Adrenal gland (tissue), 12 donors: ENCODE results near the gene DNAJC1. TPM values are rescaled to one million over a fixed set of nuclear protein-coding genes. Genes with fewer than 3 reads are reported as not detected.
"Not testable (repeated sequence)": the region's sequence is repeated elsewhere in the genome, so short reads cannot be mapped to it uniquely, and the experiment has no call there.

Source experiments
- DNase-seq, 7 donors: peaks; one replicate each; pipeline ENCODE4 v3.0.0-alpha.2; 2019 to 2020
- H3K27ac ChIP-seq, 5 donors: fragments of 200-600 bp; sonication (generic) in 4 of 5; 1 replicate in 3 of 5; 2 replicates in 2 of 5; pipeline versions ENCODE4 v1.5.1 to v1.8.0; 2016 to 2020; ENCODE audit warnings: mild to moderate bottlenecking in 1 of 5
- H3K27me3 ChIP-seq: fragments of 200-600 bp; 2 replicates; pipeline ENCODE4 v1.8.0; 2021
- H3K36me3 ChIP-seq, 2 donors: fragments of 200-600 bp; replicated peaks in 1 of 2; 1 replicate in 1 of 2; 2 replicates in 1 of 2; pipeline versions ENCODE4 v1.5.1 to v1.8.0; 2018 to 2022
- H3K4me1 ChIP-seq, 2 donors: fragments of 200-600 bp; replicated peaks in 1 of 2; 1 replicate in 1 of 2; 2 replicates in 1 of 2; pipeline versions ENCODE4 v1.5.1 to v1.8.0; 2018 to 2021
- H3K4me3 ChIP-seq, 4 donors: fragments of 200-600 bp; sonication (generic) in 3 of 4; one replicate each; pipeline ENCODE4 v1.5.1; 2016 to 2018
- H3K9me3 ChIP-seq, 3 donors: fragments of 200-600 bp; sonication (generic) in 1 of 3; replicated peaks in 1 of 3; 1 replicate in 2 of 3; 2 replicates in 1 of 3; pipeline versions ENCODE4 v1.5.1 to v1.8.0; 2016 to 2021
- CTCF ChIP-seq, 6 experiments: fragments of 450-650 bp in 4 of 6; fragments of 200-600 bp in 2 of 6; sonication (generic) in 1 of 6; IDR thresholded peaks; 1 replicate in 5 of 6; 2 replicates in 1 of 6; pipeline versions ENCODE4 v1.5.1 to v1.8.0; 2016 to 2021; ENCODE audit warnings: antibody characterized with exemption in 6 of 6, mild to moderate bottlenecking in 2 of 6, moderate library complexity in 1 of 6
- POLR2A ChIP-seq, 2 donors: fragments of 450-650 bp; IDR thresholded peaks; one replicate each; pipeline ENCODE4 v1.6.1; 2017; ENCODE audit warnings: antibody characterized with exemption in 2 of 2, mild to moderate bottlenecking in 2 of 2, moderate library complexity in 1 of 2
- WGBS, 4 donors: extraction: QIAGEN DNeasy Blood & Tissue Kit in 2 of 4; methylation state at CpG; one replicate each; pipeline versions ENCODE4 v1.1.5 to v1.1.7; 2013 to 2017; 5-methylcytosine and 5-hydroxymethylcytosine counted together
- intact Hi-C, 2 donors: fragments of 100-400 bp; cut with DNase I; formaldehyde crosslinking; loops; one replicate each; pipeline versions ENCODE4 v1.14.1 to v1.15.0; 2022 to 2023
- polyA plus RNA-seq, 3 donors: library from polyadenylated mRNA; stranded (reverse); fragments of 200-250 nt in 2 of 3; fragments of 350-450 nt in 1 of 3; fragmentation: Illumina TruSeq in 1 of 3; extraction: RNeasy Lipid Tissue Mini Kit (QIAGEN cat#74804) in 1 of 3; gene quantifications; one replicate each; pipeline ENCODE4 v1.2.3, GENCODE V29; 2013 to 2014
- total RNA-seq, 9 donors: library from RNA; depleted of rRNA in 4 of 9; stranded (reverse); fragments of >200 nt in 4 of 9; fragments of 120-200 nt in 1 of 9; fragmentation: NEBNext Ultra II Directional in 1 of 9; extraction: Animal tissue kit (Norgen Biotek cat#: 25700) in 1 of 9; gene quantifications; one replicate each; pipeline versions ENCODE4 v1.1.0 to v1.2.4, GENCODE V29; 2013 to 2023
- donor health status: healthy with polysubstance abuse.
- donor health status: Bipolar disorder and iron deficiency.
- donor health status: DM: yes; HTN: yes; CAD: no.
- donor health status: DM: no; HTN: no; CAD: no.
- donor health status: DM: no; HTN: no; CAD: no.
- donor health status: DM: yes; HTN: yes; CAD: no.

Gene DNAJC1
- total and polyA plus RNA-seq, 12 donors = 11.0 to 84.4 (median 36.8) TPM

- H3K9me3 ChIP-seq = no peaks in the 10 kb centered on the region
- H3K27me3 ChIP-seq = no peaks in the 10 kb centered on the region
- H3K4me1 ChIP-seq = peaks cover 10 to 14% of the 10 kb centered on the region in 2 donors
- H3K4me3 ChIP-seq = no peak overlapping the region
- 90 to 95% (median 93%) methylated on average over 3 of the region's 3 CpGs for WGBS, 4 donors
- no peak overlapping the region for H3K27ac ChIP-seq
- intact Hi-C loops = loop anchor here in 1 of 2 donors (10.0 kb wide), 1 partner anchor 185 kb away; the partner anchor contains the start of gene MLLT10
- DNase-seq = no peak
- TF ChIP-seq CTCF (IDR thresholded peaks at IDR 0.05) (no peak), POLR2A (IDR thresholded peaks at IDR 0.05) (no peak)
- H3K36me3 ChIP-seq = no peaks in the 10 kb centered on the region
Observed at GRCh38 chr10:21720090-21720489, 283.4 kb downstream of the DNAJC1 start.

GRCh38 chr10:21719502-21719901, 284.0 kb downstream of the DNAJC1 start:
- H3K4me3 ChIP-seq = no peak overlapping the region
- peaks cover 8 to 9% of the 10 kb centered on the region in 2 donors for H3K4me1 ChIP-seq
- intact Hi-C loops = loop anchor here in 1 of 2 donors (10.0 kb wide), 1 partner anchor 175 kb away; no protein-coding TSS in a partner anchor
- no peak for DNase-seq
- TF ChIP-seq POLR2A (IDR thresholded peaks at IDR 0.05) (no peak), CTCF (IDR thresholded peaks at IDR 0.05) (no peak)
- 31 to 53% (median 39%) methylated on average over 1 of the region's 1 CpG for WGBS, 4 donors
- no peaks in the 10 kb centered on the region for H3K9me3 ChIP-seq
- H3K27ac ChIP-seq = no peak overlapping the region
- no peaks in the 10 kb centered on the region for H3K36me3 ChIP-seq
- H3K27me3 ChIP-seq = no peaks in the 10 kb centered on the region

- not testable (repeated sequence) for H3K36me3 ChIP-seq, H3K9me3 ChIP-seq, H3K27ac ChIP-seq, H3K4me1 ChIP-seq, H3K27me3 ChIP-seq, H3K4me3 ChIP-seq, DNase-seq
- intact Hi-C loops = loop anchor here in 1 of 2 donors (10.0 kb wide), 1 partner anchor 173 kb away; no protein-coding TSS in a partner anchor
- 88 to 97% (median 94%) methylated on average over 3 of the region's 3 CpGs for whole genome bisulfite sequencing, 4 donors
Observed at GRCh38 chr10:21717437-21718054, 286.0 kb downstream of the DNAJC1 start.

GRCh38 chr10:21715531-21716195, 287.9 kb downstream of the DNAJC1 start:
- H3K36me3 ChIP-seq = peaks cover 0 to 9% of the 10 kb centered on the region in 2 donors
- no peak overlapping the region for H3K27ac ChIP-seq
- intact Hi-C loops = loop anchor here in 1 of 2 donors (10.0 kb wide), 1 partner anchor 171 kb away; no protein-coding TSS in a partner anchor
- TF ChIP-seq POLR2A (IDR thresholded peaks at IDR 0.05) = no peak
- no peaks in the 10 kb centered on the region for H3K4me1 ChIP-seq
- no peaks in the 10 kb centered on the region for H3K9me3 ChIP-seq
- H3K27me3 ChIP-seq = no peaks in the 10 kb centered on the region
- H3K4me3 ChIP-seq = no peak overlapping the region
- 66 to 74% (median 72%) methylated on average over 2 of the region's 2 CpGs for WGBS, 4 donors
- no peak for DNase-seq

- Histone ChIP-seq H3K4me3 (no peak overlapping the region), H3K36me3 (peaks cover 0 to 9% of the 10 kb centered on the region in 2 donors), H3K9me3 (no peaks in the 10 kb centered on the region), H3K4me1 (no peaks in the 10 kb centered on the region), H3K27ac (no peak overlapping the region), H3K27me3 (no peaks in the 10 kb centered on the region)
- no peak for TF ChIP-seq POLR2A (IDR thresholded peaks at IDR 0.05)
- no peak for TF ChIP-seq CTCF (IDR thresholded peaks at IDR 0.05)
- intact Hi-C loops = loop anchor here in 1 of 2 donors (10.0 kb wide), 1 partner anchor 168 kb away; no protein-coding TSS in a partner anchor
- no peak for DNase-seq
- WGBS, 4 donors = 86 to 95% (median 93%) methylated on average over 4 of the region's 4 CpGs
Observed at GRCh38 chr10:21712975-21713374, 290.6 kb downstream of the DNAJC1 start.
